ENCODE data around the gene COX20.

DNA sequence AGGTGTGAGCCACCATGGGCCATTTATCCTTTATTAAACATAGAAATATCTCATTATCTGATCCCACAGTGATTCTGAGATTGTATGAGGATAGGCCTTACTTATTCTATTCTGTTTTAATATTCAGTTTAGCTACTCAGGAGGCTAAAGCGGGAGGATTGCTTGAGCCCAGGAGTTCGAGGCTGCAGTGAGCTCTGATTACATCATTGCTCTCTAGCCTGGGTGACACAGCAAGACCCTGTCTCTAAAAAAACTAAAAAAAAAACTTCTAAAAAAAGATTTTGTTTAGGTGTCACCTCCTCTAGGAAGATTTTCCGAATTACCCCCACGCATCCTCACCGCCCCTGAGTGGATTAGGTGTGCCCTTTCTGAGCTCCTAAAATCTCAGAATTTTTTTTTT is 43.2 kb downstream of the COX20 start:
- TF ChIP-seq, protein P1, sequence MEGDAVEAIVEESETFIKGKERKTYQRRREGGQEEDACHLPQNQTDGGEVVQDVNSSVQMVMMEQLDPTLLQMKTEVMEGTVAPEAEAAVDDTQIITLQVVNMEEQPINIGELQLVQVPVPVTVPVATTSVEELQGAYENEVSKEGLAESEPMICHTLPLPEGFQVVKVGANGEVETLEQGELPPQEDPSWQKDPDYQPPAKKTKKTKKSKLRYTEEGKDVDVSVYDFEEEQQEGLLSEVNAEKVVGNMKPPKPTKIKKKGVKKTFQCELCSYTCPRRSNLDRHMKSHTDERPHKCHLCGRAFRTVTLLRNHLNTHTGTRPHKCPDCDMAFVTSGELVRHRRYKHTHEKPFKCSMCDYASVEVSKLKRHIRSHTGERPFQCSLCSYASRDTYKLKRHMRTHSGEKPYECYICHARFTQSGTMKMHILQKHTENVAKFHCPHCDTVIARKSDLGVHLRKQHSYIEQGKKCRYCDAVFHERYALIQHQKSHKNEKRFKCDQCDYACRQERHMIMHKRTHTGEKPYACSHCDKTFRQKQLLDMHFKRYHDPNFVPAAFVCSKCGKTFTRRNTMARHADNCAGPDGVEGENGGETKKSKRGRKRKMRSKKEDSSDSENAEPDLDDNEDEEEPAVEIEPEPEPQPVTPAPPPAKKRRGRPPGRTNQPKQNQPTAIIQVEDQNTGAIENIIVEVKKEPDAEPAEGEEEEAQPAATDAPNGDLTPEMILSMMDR (IDR thresholded peaks at IDR 0.05) = no peak
- TF ChIP-seq POLR2A (IDR thresholded peaks at IDR 0.05; ENCODE audit: low read depth) = no peak
